ENCODE data around the gene PTPRM.

The PTPRM gene

DNA sequence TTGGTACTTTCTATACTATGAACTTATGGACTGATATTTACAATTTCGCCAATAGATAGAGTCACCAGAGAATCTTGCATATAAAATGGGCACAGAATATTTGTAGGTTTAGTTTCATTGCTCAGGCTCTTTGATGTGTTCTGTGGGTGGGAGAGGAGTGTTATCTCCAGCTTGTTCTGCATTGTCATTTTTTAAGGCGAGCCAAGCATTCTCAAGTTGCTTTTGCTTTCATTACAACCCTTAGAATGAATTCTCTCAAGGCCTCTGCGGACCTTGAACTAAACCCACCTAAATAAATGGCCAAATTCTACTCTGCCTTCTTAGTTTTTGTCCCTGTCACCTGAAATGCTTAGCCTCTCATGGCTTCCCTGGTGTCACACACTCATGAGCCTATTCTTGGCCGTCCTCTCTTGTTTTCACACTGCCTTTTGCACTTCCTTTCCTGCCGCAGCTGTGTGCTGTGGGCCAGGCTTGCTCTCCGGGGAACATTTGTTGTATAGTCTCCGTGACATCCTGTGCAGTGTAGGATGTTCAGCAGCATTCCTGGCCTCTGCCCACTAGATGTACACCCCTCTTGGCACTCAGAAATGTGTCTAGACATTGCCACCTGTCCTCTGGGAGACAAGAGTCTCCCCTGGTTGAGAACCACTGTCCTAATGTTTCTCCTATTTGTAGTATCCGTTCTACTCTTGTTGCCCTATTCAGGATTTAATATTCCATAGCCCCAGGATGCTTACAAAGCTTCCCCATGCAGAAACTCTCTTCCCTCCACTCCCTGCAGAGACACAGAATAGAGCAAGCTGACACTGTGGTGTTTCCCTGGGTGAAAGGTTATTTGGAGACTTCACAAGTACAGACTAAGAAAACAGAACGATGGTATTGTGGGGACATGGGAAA is 255.6 kb downstream of the PTPRM start:
- H3K36me3 ChIP-seq (ENCODE audit: low read length), result no peaks in the 10 kb centered on the region
- H3K9ac ChIP-seq (ENCODE audit: low read length), result no peak overlapping the region
- H3K9me2 ChIP-seq (replicated peaks; ENCODE audit: insufficient read depth, low read length), result no peaks in the 10 kb centered on the region
- no peaks in the 10 kb centered on the region for H3K79me2 ChIP-seq (ENCODE audit: insufficient read depth, low read length)
- no peaks in the 10 kb centered on the region for H3F3A ChIP-seq (ENCODE audit: insufficient read depth)
- no peaks in the 10 kb centered on the region for H4K20me1 ChIP-seq (ENCODE audit: low read depth, low read length)
- H3K27ac ChIP-seq (ENCODE audit: low read depth, low read length), result no peak overlapping the region
- TF ChIP-seq, protein P1, sequence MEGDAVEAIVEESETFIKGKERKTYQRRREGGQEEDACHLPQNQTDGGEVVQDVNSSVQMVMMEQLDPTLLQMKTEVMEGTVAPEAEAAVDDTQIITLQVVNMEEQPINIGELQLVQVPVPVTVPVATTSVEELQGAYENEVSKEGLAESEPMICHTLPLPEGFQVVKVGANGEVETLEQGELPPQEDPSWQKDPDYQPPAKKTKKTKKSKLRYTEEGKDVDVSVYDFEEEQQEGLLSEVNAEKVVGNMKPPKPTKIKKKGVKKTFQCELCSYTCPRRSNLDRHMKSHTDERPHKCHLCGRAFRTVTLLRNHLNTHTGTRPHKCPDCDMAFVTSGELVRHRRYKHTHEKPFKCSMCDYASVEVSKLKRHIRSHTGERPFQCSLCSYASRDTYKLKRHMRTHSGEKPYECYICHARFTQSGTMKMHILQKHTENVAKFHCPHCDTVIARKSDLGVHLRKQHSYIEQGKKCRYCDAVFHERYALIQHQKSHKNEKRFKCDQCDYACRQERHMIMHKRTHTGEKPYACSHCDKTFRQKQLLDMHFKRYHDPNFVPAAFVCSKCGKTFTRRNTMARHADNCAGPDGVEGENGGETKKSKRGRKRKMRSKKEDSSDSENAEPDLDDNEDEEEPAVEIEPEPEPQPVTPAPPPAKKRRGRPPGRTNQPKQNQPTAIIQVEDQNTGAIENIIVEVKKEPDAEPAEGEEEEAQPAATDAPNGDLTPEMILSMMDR (IDR thresholded peaks at IDR 0.05; ENCODE audit: insufficient read depth, low read length, poor library complexity, severe bottlenecking), result no peak
- no peak for TF ChIP-seq EZH2phosphoT487 (conservative IDR thresholded peaks at IDR 0.05; ENCODE audit: low read length)
- no peaks in the 10 kb centered on the region for H3K9me3 ChIP-seq (ENCODE audit: insufficient read depth, low read length)
- no peak overlapping the region for H3K4me2 ChIP-seq (ENCODE audit: low read depth, low read length, poor library complexity, severe bottlenecking)
- no peak overlapping the region for H3K4me3 ChIP-seq (ENCODE audit: insufficient read depth, low read length, poor library complexity, severe bottlenecking)
- H3K27me3 ChIP-seq (ENCODE audit: low read length), result no peaks in the 10 kb centered on the region
- no peak overlapping the region for H2AFZ ChIP-seq (ENCODE audit: low read depth, low read length, severe bottlenecking)

GRCh38 chr18:7824970-7825369 is 257.9 kb downstream of the PTPRM start:
- TF ChIP-seq EZH2phosphoT487 (conservative IDR thresholded peaks at IDR 0.05; ENCODE audit: low read length), result no peak
- TF ChIP-seq, protein P1 (IDR thresholded peaks at IDR 0.05; ENCODE audit: insufficient read depth, low read length, poor library complexity, severe bottlenecking), result no peak
- H3K36me3 ChIP-seq (ENCODE audit: low read length), result no peaks in the 10 kb centered on the region
- H3K9ac ChIP-seq (ENCODE audit: low read length), result no peak overlapping the region
- no peaks in the 10 kb centered on the region for H4K20me1 ChIP-seq (ENCODE audit: low read depth, low read length)
- H2AFZ ChIP-seq (ENCODE audit: low read depth, low read length, severe bottlenecking), result no peak overlapping the region
- H3K79me2 ChIP-seq (ENCODE audit: insufficient read depth, low read length), result no peaks in the 10 kb centered on the region
- no peaks in the 10 kb centered on the region for H3K27me3 ChIP-seq (ENCODE audit: low read length)
- H3K9me3 ChIP-seq (ENCODE audit: insufficient read depth, low read length), result no peaks in the 10 kb centered on the region
- no peaks in the 10 kb centered on the region for H3K9me2 ChIP-seq (replicated peaks; ENCODE audit: insufficient read depth, low read length)
- no peak overlapping the region for H3K4me2 ChIP-seq (ENCODE audit: low read depth, low read length, poor library complexity, severe bottlenecking)
- no peak overlapping the region for H3K4me3 ChIP-seq (ENCODE audit: insufficient read depth, low read length, poor library complexity, severe bottlenecking)
- H3F3A ChIP-seq (ENCODE audit: insufficient read depth), result no peaks in the 10 kb centered on the region
- H3K27ac ChIP-seq (ENCODE audit: low read depth, low read length), result no peak overlapping the region

DNA sequence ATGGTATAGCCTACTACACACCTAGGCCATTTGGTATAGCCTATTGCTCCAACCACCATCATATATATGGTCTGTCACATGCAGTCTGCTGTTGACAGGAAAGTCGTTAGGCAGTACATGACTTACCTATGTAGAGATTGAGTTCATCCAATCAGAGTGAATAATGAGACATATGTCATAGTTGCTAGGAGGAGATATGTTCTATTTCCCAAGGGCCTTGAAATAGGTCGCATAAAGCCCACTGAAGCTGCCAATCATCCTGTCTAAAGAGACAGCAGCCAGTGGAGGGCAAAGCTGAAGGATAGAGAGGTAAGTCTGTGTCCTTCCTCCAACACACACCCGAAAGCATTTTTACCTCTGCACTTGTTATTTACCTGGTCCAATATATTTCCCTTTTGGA is 263.4 kb downstream of the PTPRM start:
- Histone ChIP-seq H3K9me2 (replicated peaks; ENCODE audit: insufficient read depth, low read length) (no peaks in the 10 kb centered on the region), H3K27me3 (ENCODE audit: low read length) (no peaks in the 10 kb centered on the region), H4K20me1 (ENCODE audit: low read depth, low read length) (no peaks in the 10 kb centered on the region), H3K9me3 (ENCODE audit: insufficient read depth, low read length) (no peaks in the 10 kb centered on the region), H3K36me3 (ENCODE audit: low read length) (no peaks in the 10 kb centered on the region), H3K79me2 (ENCODE audit: insufficient read depth, low read length) (no peaks in the 10 kb centered on the region), H3K4me2 (ENCODE audit: low read depth, low read length, poor library complexity, severe bottlenecking) (no peak overlapping the region), H3K27ac (ENCODE audit: low read depth, low read length) (no peak overlapping the region), H2AFZ (ENCODE audit: low read depth, low read length, severe bottlenecking) (no peak overlapping the region), H3K4me3 (ENCODE audit: insufficient read depth, low read length, poor library complexity, severe bottlenecking) (no peak overlapping the region), H3F3A (ENCODE audit: insufficient read depth) (no peaks in the 10 kb centered on the region), H3K9ac (ENCODE audit: low read length) (no peak overlapping the region)
- TF ChIP-seq, protein P1 (IDR thresholded peaks at IDR 0.05; ENCODE audit: insufficient read depth, low read length, poor library complexity, severe bottlenecking), result no peak
- no peak for TF ChIP-seq EZH2phosphoT487 (conservative IDR thresholded peaks at IDR 0.05; ENCODE audit: low read length)

Measured in SU-DHL-6 (cell line).